ENCODE data around the gene SNX4.
"Not testable (repeated sequence)": the region's sequence is repeated elsewhere in the genome, so short reads cannot be mapped to it uniquely, and the experiment has no call there.

The SNX4 gene

GRCh38 chr3:125461896-125462295, 58.1 kb downstream of the SNX4 start:
- no peak for DNase-seq

DNA sequence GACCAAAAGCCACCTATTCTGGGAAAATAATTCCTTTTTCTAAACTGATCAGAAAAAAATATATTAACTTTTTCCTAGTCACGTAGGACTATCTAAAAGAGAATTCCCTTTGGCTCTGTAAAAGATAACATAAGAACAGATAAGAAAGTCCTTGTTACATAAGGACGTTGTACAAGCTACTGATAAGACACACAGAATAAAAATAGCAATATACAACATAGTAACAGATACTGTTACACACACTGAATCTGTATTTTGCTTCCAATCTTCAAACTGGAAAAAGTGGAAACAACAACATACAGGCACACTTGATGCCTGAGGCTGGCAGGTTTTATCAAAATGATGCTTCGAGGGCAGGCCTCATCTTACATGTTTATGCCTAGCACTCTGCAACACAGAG, 59.8 kb downstream of the SNX4 start:
- DNase-seq = no peak

DNA sequence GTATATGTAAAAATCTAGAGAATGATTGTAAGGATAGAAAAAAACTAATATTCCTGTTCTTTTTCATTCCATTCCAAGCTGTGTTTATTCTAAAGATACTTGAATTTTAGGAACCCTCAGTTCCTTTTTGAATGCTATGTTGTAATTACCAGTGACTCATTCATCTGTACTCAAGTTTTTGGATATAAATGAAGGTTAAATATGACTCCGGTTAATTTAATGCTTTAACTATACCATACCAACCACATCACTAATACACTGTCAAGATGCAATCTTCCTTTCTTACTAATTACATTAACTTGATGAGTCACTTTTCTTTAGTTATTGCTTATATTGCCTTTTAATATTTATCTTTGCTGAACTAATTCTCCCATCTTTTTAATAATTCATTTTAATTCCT, 76.1 kb downstream of the SNX4 start:
- no peak for DNase-seq

- no peak for DNase-seq
Measured at GRCh38 chr3:125442506-125442905, 77.5 kb downstream of the SNX4 start.

GRCh38 chr3:125440970-125441369, 79.0 kb downstream of the SNX4 start:
- no peak for DNase-seq

DNA sequence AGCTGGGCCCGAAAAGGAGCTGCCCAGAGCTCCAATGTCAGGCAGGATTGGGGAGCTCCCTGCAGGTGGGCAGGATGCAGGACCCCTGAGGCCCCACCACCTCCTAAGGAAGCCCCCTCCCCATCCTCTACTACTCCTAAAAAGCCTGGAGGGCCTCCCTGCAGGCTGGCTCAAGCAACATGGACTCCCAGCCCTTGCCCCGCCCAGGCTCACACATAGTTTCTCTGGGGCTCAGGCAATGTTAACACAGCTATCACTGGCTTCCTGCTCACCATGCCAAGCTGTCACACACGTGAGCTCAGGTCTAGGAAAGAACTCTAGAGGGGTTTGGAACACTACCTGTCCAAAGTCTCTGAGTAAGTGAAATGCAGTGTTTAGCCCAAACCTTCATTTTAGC, 79.4 kb downstream of the SNX4 start:
- no peak for DNase-seq

DNA sequence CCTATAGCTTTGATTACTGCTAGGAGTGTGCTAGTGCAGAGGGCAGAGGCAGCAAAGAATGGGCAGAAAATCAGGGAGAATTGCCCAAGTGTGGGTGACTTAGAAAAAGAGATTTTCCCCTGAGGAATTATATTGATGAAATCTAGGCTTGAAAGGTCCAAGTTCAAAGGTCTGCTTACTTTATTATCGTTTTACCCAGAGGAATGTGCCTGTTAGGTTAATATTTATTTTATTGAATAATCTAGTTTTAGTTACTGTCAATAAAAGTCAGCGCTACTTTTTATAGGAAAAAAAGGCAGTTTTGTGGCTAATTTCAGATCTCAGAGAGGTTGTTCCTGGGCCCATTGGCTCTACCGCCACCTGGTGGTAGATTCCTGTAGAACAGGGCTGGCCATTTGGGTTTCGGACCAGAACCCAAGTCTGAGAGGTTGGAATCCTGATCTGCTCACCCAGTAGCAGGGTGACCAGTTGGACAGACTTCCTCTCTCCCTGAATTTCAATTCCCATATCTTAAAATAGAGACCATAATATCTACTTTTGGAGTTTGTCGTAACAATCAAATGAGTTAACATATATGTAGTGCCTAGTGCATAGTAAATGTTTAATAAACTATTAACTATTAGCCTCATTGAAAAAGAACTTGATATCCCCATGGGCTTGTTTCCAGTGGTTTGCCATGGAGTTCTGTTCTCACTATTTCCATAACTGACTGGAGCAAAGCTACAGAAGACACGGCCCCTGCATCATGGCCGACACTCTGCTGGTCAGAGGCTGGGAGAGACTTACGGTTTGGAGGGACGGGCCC, 82.2 kb downstream of the SNX4 start:
- peak; percentile 52 to 67 for DNase-seq

DNA sequence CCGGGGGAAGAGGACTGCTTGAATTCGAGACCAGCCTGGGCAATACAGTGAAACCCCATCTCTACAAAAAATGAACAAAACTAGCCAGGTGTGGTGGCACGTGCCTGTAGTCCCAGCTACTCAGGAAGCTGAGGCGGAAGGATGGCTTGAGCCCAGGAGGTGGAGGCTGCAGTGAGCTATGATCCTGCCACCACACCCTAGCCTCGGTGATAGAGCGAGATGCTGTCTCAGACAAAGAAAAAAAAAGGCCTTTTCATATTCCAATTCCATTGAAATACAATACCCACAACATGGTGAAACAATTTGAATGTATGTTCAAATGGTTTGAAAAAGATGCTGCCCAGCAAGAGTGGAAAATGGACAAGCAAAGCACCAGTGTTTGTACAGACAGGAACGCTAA, 83.1 kb downstream of the SNX4 start:
- DNase-seq = no peak

- no peak for DNase-seq
Measured at GRCh38 chr3:125435231-125435630, 84.8 kb downstream of the SNX4 start.

GRCh38 chr3:125434582-125435011, 85.4 kb downstream of the SNX4 start:
- no peak for DNase-seq

- no peak for DNase-seq
Measured at GRCh38 chr3:125433611-125434041, 86.4 kb downstream of the SNX4 start.

DNA sequence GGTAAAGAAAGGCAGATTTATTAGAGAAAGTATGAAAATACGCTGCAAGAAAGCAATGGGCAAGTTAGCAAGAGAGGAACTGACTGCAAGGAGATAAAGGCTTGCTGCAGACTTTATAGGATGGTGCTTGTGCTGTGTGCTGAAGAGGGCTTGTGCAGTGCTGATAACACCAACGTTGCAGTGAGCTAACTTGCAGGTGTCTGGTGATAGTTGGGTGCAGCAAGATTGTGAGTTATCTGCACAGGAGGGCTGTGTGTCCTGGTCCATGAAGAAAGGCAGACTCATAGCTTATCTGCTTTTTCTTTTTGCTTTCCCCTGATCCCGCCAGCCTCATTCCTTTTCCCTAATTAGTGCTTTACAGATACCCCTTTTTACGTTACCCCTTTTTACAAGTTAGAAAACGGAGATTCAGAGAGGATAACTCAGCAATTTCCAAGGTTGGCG, 86.9 kb downstream of the SNX4 start:
- DNase-seq = no peak

DNA sequence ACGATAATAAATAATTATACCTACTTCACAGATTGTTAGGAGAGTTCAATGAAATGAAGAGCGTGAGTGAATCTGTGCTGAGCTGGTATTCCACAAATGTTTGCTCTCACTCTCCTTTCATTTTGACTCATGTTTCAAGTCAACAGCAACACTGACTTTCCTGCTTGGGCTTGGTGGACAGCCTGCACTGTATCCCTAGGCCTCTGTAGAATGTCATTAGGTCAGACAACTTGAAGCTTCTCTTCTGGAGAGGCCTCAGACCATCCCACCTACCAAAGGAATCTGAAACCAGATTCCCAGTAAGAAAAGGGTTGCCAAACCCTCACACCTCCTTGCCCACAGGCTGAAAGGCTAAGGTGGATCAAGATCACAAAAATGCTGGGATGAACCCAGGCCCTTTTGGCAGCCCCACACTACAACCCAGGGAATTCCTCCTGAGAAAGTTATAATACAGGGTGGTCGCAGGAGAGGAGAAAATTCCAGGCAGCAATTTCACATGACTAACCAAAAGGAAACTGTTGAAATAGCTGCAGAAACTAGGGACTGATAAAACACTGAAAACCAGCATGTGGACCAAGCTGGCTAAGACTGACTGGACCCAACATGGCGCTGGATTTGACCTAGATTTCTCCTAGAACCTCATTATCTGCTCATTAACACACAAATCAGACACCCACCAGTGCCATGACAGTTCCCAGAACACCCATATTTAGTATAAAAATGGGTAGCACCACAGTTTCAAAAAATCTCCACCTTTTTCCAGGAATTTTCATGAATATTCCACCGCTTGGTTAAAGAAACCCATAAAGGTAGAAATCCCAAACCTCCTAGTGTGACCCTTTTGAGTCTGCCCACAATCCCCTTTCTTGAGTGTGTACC, 87.9 kb downstream of the SNX4 start:
- no peak for DNase-seq

DNA sequence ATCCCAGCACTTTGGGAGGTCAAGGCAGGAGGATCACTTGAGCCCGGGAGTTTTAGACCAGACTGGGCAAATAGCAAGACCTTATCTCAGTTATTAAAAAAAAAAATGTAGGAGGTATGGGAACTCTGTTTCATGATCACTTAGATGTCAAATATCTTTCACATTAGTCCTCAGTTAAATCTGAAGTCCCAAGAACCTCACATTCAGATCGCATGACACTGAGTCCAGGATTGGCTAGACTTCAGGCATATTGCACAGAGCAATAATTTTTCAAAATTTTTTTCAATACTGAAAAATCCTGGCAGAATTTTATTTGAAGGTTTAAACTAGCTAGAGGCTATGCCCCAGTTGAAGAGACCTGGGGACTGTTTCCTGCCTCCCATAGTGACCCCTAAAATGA, 88.6 kb downstream of the SNX4 start:
- DNase-seq = no peak

GRCh38 chr3:125428216-125428830, 91.7 kb downstream of the SNX4 start:
- peak; percentile 63 to 92 for DNase-seq

DNA sequence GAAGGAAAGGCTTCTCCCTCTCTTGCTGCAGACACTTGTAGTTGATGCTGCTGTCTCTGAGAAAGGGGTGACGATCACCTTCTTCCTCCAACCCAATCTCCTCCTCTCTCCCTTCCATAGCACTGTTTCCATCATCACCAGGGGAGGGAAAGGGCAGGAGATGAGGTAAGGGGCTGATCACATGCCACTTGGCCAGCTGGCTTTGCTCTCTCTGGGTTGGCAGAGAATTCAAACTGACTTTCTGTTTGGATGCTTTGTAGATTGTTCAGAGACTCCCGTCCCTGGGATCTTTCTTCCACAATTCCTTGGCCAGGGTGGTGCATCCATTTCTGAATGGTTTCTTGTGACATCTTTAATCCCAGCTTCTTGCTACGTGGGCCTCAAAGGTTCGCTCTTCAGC, 101.7 kb downstream of the SNX4 start:
- DNase-seq = no peak

DNA sequence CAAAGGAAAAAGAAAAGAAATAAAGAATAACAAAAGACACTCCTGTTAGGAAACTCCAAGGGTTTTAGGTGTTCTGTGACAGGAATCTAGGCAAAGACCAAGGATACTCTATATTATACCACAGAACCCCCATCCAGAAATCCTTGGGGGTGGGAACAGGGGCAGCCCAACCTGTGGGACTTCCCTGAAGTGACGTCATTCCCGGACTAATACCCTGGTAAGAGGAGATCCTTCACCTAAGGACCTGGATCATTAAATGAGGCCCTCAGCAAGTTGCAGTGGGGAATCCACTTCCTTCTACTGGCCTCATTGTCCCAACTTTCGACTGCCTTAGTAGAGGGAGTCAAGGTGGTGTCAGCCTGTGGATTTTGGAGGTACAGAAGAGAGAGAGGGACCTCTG, 103.8 kb downstream of the SNX4 start:
- DNase-seq = no peak

GRCh38 chr3:125414669-125415068, 105.3 kb downstream of the SNX4 start:
- DNase-seq = no peak

GRCh38 chr3:125410922-125411321, 109.1 kb downstream of the SNX4 start:
- DNase-seq = no peak

DNA sequence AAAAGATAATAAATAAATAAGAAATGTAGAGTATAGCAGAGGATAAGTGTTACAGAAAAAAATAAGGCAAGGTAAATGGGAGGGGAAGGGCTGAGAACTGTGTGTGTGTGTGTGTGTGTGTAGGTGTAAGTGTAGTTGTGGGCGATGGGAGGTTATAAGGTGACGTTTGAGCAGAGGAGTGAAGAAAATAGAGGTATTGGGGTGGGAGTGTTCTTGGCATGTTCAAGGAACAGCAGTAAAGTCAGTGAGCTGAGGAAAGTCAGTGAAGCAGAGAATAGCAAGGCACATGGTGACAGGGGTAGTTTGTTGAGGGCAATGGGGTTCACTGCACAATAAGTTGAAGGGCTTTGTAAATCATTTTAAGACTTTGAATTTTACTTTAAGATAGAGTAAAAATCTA, 113.9 kb downstream of the SNX4 start:
- no peak for DNase-seq

- not testable (repeated sequence) for DNase-seq
Measured at GRCh38 chr3:125405515-125405914, 114.5 kb downstream of the SNX4 start.

GRCh38 chr3:125403789-125404188, 116.2 kb downstream of the SNX4 start:
- no peak for DNase-seq

DNA sequence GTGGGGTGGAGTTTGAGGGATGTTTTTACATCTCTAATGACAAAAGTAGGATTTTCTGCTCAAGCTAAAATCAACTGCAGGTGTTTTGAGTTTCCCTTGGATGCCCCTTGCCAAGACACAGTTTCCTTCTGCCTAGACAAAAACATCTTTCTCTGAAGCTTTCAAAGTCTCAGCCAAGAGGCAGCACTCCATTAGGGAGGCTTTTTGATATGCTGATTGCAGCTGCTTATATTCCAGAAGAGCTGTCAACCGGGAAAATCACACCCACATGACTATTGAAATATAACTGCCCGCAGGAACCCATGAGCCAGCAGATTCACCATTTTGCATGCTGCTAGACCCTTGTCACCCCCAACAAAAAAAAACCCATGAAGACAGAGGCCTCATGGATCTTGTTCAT, 117.4 kb downstream of the SNX4 start:
- DNase-seq = no peak

GRCh38 chr3:125401402-125401801, 118.6 kb downstream of the SNX4 start:
- DNase-seq = peak in 1 of 2 experiments; percentile 9

Measured in NCI-H446 (cell line).